Measurements from ENCODE around the gene GALNT1.

Gene GALNT1

GRCh38 chr18:35716169-35716831 lies 134.8 kb downstream of the GALNT1 start:
- no peak for DNase-seq (ENCODE audit: low read depth in 2 of 2)

GRCh38 chr18:35717182-35717581 lies 135.6 kb downstream of the GALNT1 start:
- no peak for DNase-seq (ENCODE audit: low read depth in 2 of 2)

GRCh38 chr18:35721431-35722081 lies 140.0 kb downstream of the GALNT1 start:
- DNase-seq (ENCODE audit: low read depth in 2 of 2) = no peak

GRCh38 chr18:35728676-35729075 lies 147.1 kb downstream of the GALNT1 start:
- no peak for DNase-seq (ENCODE audit: low read depth in 2 of 2)

- DNase-seq (ENCODE audit: low read depth in 2 of 2) = no peak
Observed at GRCh38 chr18:35729991-35730668, 148.6 kb downstream of the GALNT1 start.

GRCh38 chr18:35730691-35731370 lies 149.3 kb downstream of the GALNT1 start:
- DNase-seq (ENCODE audit: low read depth in 2 of 2) = no peak

GRCh38 chr18:35731701-35732100 lies 150.2 kb downstream of the GALNT1 start:
- no peak for DNase-seq (ENCODE audit: low read depth in 2 of 2)

- DNase-seq (ENCODE audit: low read depth in 2 of 2) = no peak
Observed at GRCh38 chr18:35732162-35732561, 150.6 kb downstream of the GALNT1 start.

- DNase-seq (ENCODE audit: low read depth in 2 of 2) = no peak
Observed at GRCh38 chr18:35732636-35733035, 151.1 kb downstream of the GALNT1 start.

- DNase-seq (ENCODE audit: low read depth in 2 of 2) = no peak
Observed at GRCh38 chr18:35733408-35733807, 151.9 kb downstream of the GALNT1 start.

- no peak for DNase-seq (ENCODE audit: low read depth in 2 of 2)
Observed at GRCh38 chr18:35736696-35737095, 155.2 kb downstream of the GALNT1 start.

- DNase-seq (ENCODE audit: low read depth in 2 of 2) = no peak
Observed at GRCh38 chr18:35739778-35740177, 158.2 kb downstream of the GALNT1 start.

- no peak for DNase-seq (ENCODE audit: low read depth in 2 of 2)
Observed at GRCh38 chr18:35740656-35741055, 159.1 kb downstream of the GALNT1 start.

- no peak for DNase-seq (ENCODE audit: low read depth in 2 of 2)
Observed at GRCh38 chr18:35743916-35744315, 162.4 kb downstream of the GALNT1 start.

GRCh38 chr18:35745814-35746213 lies 164.3 kb downstream of the GALNT1 start:
- no peak for DNase-seq (ENCODE audit: low read depth in 2 of 2)

GRCh38 chr18:35746826-35747339 lies 165.3 kb downstream of the GALNT1 start:
- no peak for DNase-seq (ENCODE audit: low read depth in 2 of 2)

- no peak for DNase-seq (ENCODE audit: low read depth in 2 of 2)
Observed at GRCh38 chr18:35747894-35748472, 166.4 kb downstream of the GALNT1 start.

- no peak for DNase-seq (ENCODE audit: low read depth in 2 of 2)
Observed at GRCh38 chr18:35749701-35750100, 168.2 kb downstream of the GALNT1 start.

GRCh38 chr18:35750929-35751328 lies 169.4 kb downstream of the GALNT1 start:
- DNase-seq (ENCODE audit: low read depth in 2 of 2) = no peak

- DNase-seq (ENCODE audit: low read depth in 2 of 2) = no peak
Observed at GRCh38 chr18:35753306-35753910, 171.9 kb downstream of the GALNT1 start.

- no peak for DNase-seq (ENCODE audit: low read depth in 2 of 2)
Observed at GRCh38 chr18:35754464-35754863, 172.9 kb downstream of the GALNT1 start.
